ENCODE results near the gene NSUN6.

NSUN6 gene

GRCh38 chr10:18668026-18668425 is 16.6 kb upstream of the NSUN6 start:
- TF ChIP-seq ZNF274 (IDR thresholded peaks at IDR 0.05; ENCODE audit: low read depth, low read length), result no peak
- no peak overlapping the region for H3K4me3 ChIP-seq (ENCODE audit: low read length)

GRCh38 chr10:18666810-18667209 is 15.4 kb upstream of the NSUN6 start:
- H3K4me3 ChIP-seq (ENCODE audit: low read length), result no peak overlapping the region

GRCh38 chr10:18665815-18666558 is 14.6 kb upstream of the NSUN6 start:
- TF ChIP-seq ZNF274 (IDR thresholded peaks at IDR 0.05; ENCODE audit: low read depth, low read length), result no peak
- H3K4me3 ChIP-seq (ENCODE audit: low read length), result no peak overlapping the region

More at GRCh38 chr10:18666810-18667209, 15.4 kb upstream of the NSUN6 start:
- TF ChIP-seq ZNF274 (IDR thresholded peaks at IDR 0.05; ENCODE audit: low read depth, low read length), result no peak

- no peak for TF ChIP-seq ZNF274 (IDR thresholded peaks at IDR 0.05; ENCODE audit: low read depth, low read length)
- H3K4me3 ChIP-seq (ENCODE audit: low read length), result no peak overlapping the region
Measured at GRCh38 chr10:18664841-18665478, 13.6 kb upstream of the NSUN6 start.

- H3K4me3 ChIP-seq (ENCODE audit: low read length), result peak overlapping the region; percentile 97
- TF ChIP-seq ZNF274 (IDR thresholded peaks at IDR 0.05; ENCODE audit: low read depth, low read length), result no peak
Measured at GRCh38 chr10:18660816-18661431, 9.5 kb upstream of the NSUN6 start.

GRCh38 chr10:18659819-18660535 is 8.6 kb upstream of the NSUN6 start:
- TF ChIP-seq ZNF274 (IDR thresholded peaks at IDR 0.05; ENCODE audit: low read depth, low read length), result no peak
- peak overlapping the region; percentile 97 for H3K4me3 ChIP-seq (ENCODE audit: low read length)

GRCh38 chr10:18659125-18659818 is 7.9 kb upstream of the NSUN6 start, which contains the start of gene ARL5B:
Gene ARL5B, plus strand, starts transcription at chr10:18659431. Its CDS starts 207 bp downstream, at chr10:18659638.
- H3K4me3 ChIP-seq (ENCODE audit: low read length), result peak within 1 kb of the TSS; percentile 97
- no peak for TF ChIP-seq ZNF274 (IDR thresholded peaks at IDR 0.05; ENCODE audit: low read depth, low read length)

GRCh38 chr10:18658271-18659124 is 7.1 kb upstream of the NSUN6 start:
- peak overlapping the region; percentile 92 for H3K4me3 ChIP-seq (ENCODE audit: low read length)
- no peak for TF ChIP-seq ZNF274 (IDR thresholded peaks at IDR 0.05; ENCODE audit: low read depth, low read length)

- TF ChIP-seq ZNF274 (IDR thresholded peaks at IDR 0.05; ENCODE audit: low read depth, low read length), result no peak
- H3K4me3 ChIP-seq (ENCODE audit: low read length), result no peak overlapping the region
Measured at GRCh38 chr10:18656724-18657123, 5.3 kb upstream of the NSUN6 start.

- no peak overlapping the region for H3K4me3 ChIP-seq (ENCODE audit: low read length)
- TF ChIP-seq ZNF274 (IDR thresholded peaks at IDR 0.05; ENCODE audit: low read depth, low read length), result no peak
Measured at GRCh38 chr10:18653112-18653511, 1.7 kb upstream of the NSUN6 start.

GRCh38 chr10:18650404-18650997 is 886 bp downstream of the NSUN6 start:
- peak overlapping the region; percentile 98 for H3K4me3 ChIP-seq (ENCODE audit: low read length)
- no peak for TF ChIP-seq ZNF274 (IDR thresholded peaks at IDR 0.05; ENCODE audit: low read depth, low read length)

- peak overlapping the region; percentile 98 for H3K4me3 ChIP-seq (ENCODE audit: low read length)
- no peak for TF ChIP-seq ZNF274 (IDR thresholded peaks at IDR 0.05; ENCODE audit: low read depth, low read length)
Measured at GRCh38 chr10:18649364-18649959, 1.9 kb downstream of the NSUN6 start.
